Adrenal gland (tissue), 12 donors: ENCODE data around the gene THSD4. TPM values are rescaled to one million over a fixed set of nuclear protein-coding genes. Genes with fewer than 3 reads are reported as not detected.
"Not testable (repeated sequence)": the region's sequence is repeated elsewhere in the genome, so short reads cannot be mapped to it uniquely, and the experiment has no call there.

Experiments used
- DNase-seq, 7 donors: peaks; one replicate each; pipeline ENCODE4 v3.0.0-alpha.2; 2019 to 2020
- H3K27ac ChIP-seq, 5 donors: fragments of 200-600 bp; sonication (generic) in 4 of 5; 1 replicate in 3 of 5; 2 replicates in 2 of 5; pipeline versions ENCODE4 v1.5.1 to v1.8.0; 2016 to 2020; ENCODE audit warnings: mild to moderate bottlenecking in 1 of 5
- H3K27me3 ChIP-seq: fragments of 200-600 bp; 2 replicates; pipeline ENCODE4 v1.8.0; 2021
- H3K36me3 ChIP-seq, 2 donors: fragments of 200-600 bp; replicated peaks in 1 of 2; 1 replicate in 1 of 2; 2 replicates in 1 of 2; pipeline versions ENCODE4 v1.5.1 to v1.8.0; 2018 to 2022
- H3K4me1 ChIP-seq, 2 donors: fragments of 200-600 bp; replicated peaks in 1 of 2; 1 replicate in 1 of 2; 2 replicates in 1 of 2; pipeline versions ENCODE4 v1.5.1 to v1.8.0; 2018 to 2021
- H3K4me3 ChIP-seq, 4 donors: fragments of 200-600 bp; sonication (generic) in 3 of 4; one replicate each; pipeline ENCODE4 v1.5.1; 2016 to 2018
- H3K9me3 ChIP-seq, 3 donors: fragments of 200-600 bp; sonication (generic) in 1 of 3; replicated peaks in 1 of 3; 1 replicate in 2 of 3; 2 replicates in 1 of 3; pipeline versions ENCODE4 v1.5.1 to v1.8.0; 2016 to 2021
- POLR2A ChIP-seq, 2 donors: fragments of 450-650 bp; IDR thresholded peaks; one replicate each; pipeline ENCODE4 v1.6.1; 2017; ENCODE audit warnings: antibody characterized with exemption in 2 of 2, mild to moderate bottlenecking in 2 of 2, moderate library complexity in 1 of 2
- WGBS, 4 donors: extraction: QIAGEN DNeasy Blood & Tissue Kit in 2 of 4; methylation state at CpG; one replicate each; pipeline versions ENCODE4 v1.1.5 to v1.1.7; 2013 to 2017; 5-methylcytosine and 5-hydroxymethylcytosine counted together
- intact Hi-C, 2 donors: fragments of 100-400 bp; cut with DNase I; formaldehyde crosslinking; loops; one replicate each; pipeline versions ENCODE4 v1.14.1 to v1.15.0; 2022 to 2023
- polyA plus RNA-seq, 3 donors: library from polyadenylated mRNA; stranded (reverse); fragments of 200-250 nt in 2 of 3; fragments of 350-450 nt in 1 of 3; fragmentation: Illumina TruSeq in 1 of 3; extraction: RNeasy Lipid Tissue Mini Kit (QIAGEN cat#74804) in 1 of 3; gene quantifications; one replicate each; pipeline ENCODE4 v1.2.3, GENCODE V29; 2013 to 2014
- total RNA-seq, 9 donors: library from RNA; depleted of rRNA in 4 of 9; stranded (reverse); fragments of >200 nt in 4 of 9; fragments of 120-200 nt in 1 of 9; fragmentation: NEBNext Ultra II Directional in 1 of 9; extraction: Animal tissue kit (Norgen Biotek cat#: 25700) in 1 of 9; gene quantifications; one replicate each; pipeline versions ENCODE4 v1.1.0 to v1.2.4, GENCODE V29; 2013 to 2023
- TF ChIP-seq, protein P1 (sequence below), 6 experiments: fragments of 450-650 bp in 4 of 6; fragments of 200-600 bp in 2 of 6; sonication (generic) in 1 of 6; IDR thresholded peaks; 1 replicate in 5 of 6; 2 replicates in 1 of 6; pipeline versions ENCODE4 v1.5.1 to v1.8.0; 2016 to 2021; ENCODE audit warnings: antibody characterized with exemption in 6 of 6, mild to moderate bottlenecking in 2 of 6, moderate library complexity in 1 of 6
- donor health status: healthy with polysubstance abuse.
- donor health status: Bipolar disorder and iron deficiency.
- donor health status: DM: yes; HTN: yes; CAD: no.
- donor health status: DM: no; HTN: no; CAD: no.
- donor health status: DM: no; HTN: no; CAD: no.
- donor health status: DM: yes; HTN: yes; CAD: no.

Gene THSD4
- total and polyA plus RNA-seq, 12 donors: 5.3 to 53.2 (median 23.2) TPM

DNA sequence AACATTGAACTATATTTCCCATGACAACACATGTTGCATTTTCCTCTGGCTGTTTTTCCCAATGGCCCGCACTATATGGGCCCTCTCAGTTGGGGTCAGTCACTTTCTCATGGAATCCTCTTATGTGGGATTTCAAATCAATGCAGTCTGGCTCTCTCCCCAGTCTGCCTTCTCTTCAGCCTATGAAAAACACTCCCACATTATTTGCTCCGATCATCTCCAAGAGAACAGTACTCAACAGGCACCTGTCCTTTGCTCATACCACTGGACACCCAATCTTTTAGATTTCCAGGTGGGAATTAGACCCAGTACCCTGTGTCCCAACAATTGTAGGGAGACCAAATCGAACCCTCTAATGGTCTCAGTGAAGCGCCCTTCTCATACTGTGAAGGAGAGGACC lies 251.3 kb downstream of the THSD4 start:
- H3K4me1 ChIP-seq: no peaks in the 10 kb centered on the region
- WGBS, 4 donors: 89 to 94% (median 92%) methylated on average over 4 of the region's 4 CpGs
- TF ChIP-seq, protein P1, sequence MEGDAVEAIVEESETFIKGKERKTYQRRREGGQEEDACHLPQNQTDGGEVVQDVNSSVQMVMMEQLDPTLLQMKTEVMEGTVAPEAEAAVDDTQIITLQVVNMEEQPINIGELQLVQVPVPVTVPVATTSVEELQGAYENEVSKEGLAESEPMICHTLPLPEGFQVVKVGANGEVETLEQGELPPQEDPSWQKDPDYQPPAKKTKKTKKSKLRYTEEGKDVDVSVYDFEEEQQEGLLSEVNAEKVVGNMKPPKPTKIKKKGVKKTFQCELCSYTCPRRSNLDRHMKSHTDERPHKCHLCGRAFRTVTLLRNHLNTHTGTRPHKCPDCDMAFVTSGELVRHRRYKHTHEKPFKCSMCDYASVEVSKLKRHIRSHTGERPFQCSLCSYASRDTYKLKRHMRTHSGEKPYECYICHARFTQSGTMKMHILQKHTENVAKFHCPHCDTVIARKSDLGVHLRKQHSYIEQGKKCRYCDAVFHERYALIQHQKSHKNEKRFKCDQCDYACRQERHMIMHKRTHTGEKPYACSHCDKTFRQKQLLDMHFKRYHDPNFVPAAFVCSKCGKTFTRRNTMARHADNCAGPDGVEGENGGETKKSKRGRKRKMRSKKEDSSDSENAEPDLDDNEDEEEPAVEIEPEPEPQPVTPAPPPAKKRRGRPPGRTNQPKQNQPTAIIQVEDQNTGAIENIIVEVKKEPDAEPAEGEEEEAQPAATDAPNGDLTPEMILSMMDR (IDR thresholded peaks at IDR 0.05): no peak
- TF ChIP-seq POLR2A (IDR thresholded peaks at IDR 0.05): no peak
- no peak overlapping the region for H3K4me3 ChIP-seq
- DNase-seq: no peak
- H3K27ac ChIP-seq: no peak overlapping the region
- H3K36me3 ChIP-seq: no peaks in the 10 kb centered on the region
- no peaks in the 10 kb centered on the region for H3K27me3 ChIP-seq
- intact Hi-C loops: no loop called here
- no peaks in the 10 kb centered on the region for H3K9me3 ChIP-seq

DNA sequence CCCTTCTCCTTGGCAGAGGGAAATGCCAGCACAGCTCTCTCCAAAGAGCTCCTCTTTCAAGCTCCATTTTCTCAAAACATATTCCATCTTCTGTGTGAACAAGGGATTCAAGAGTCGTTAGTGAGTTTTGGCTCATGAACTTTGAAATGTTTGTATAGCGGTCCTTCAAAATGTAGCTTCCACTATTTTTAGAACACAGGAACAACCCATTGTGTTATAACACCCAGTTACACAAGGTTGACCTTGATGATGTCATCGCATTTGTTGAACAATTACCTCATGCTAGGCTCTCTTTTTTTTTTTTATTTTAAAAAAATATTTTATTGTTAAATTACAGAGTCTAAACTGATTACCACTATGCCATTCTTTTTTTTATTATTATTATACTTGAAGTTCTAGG lies 251.7 kb downstream of the THSD4 start:
- 44 to 54% (median 50%) methylated on average over 3 of the region's 3 CpGs for WGBS, 4 donors
- no peaks in the 10 kb centered on the region for H3K27me3 ChIP-seq

DNA sequence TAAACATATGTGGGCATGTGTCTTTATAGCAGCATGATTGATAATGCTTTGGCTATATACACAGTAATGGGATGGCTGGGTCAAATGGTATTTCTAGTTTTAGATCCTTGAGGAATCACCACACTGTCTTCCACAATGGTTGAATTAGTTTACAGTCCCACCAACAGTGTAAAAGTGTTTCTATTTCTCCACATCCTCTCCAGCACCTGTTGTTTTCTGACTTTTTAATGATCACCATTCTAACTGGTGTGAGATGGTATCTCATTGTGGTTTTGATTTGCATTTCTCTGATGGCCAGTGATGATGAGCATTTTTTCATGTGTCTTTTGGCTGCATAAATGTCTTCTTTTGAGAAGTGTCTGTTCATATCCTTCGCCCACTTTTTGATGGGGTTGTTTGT lies 252.5 kb downstream of the THSD4 start:
- H3K36me3 ChIP-seq, DNase-seq, H3K4me1 ChIP-seq, H3K27ac ChIP-seq, H3K4me3 ChIP-seq, intact Hi-C loops, H3K27me3 ChIP-seq, H3K9me3 ChIP-seq: not testable (repeated sequence)
- 100% methylated on average over 1 of the region's 1 CpG; no CpG with 5 or more reads in 3 of the 4 donors for WGBS, 4 donors

More for the DNA sequence above, 251.7 kb downstream of the THSD4 start:
- intact Hi-C loops: no loop called here
- no peak overlapping the region for H3K4me3 ChIP-seq
- TF ChIP-seq, protein P1 (IDR thresholded peaks at IDR 0.05): no peak
- TF ChIP-seq POLR2A (IDR thresholded peaks at IDR 0.05): no peak
- no peaks in the 10 kb centered on the region for H3K4me1 ChIP-seq
- H3K9me3 ChIP-seq: no peaks in the 10 kb centered on the region
- DNase-seq: no peak
- no peaks in the 10 kb centered on the region for H3K36me3 ChIP-seq
- no peak overlapping the region for H3K27ac ChIP-seq

DNA sequence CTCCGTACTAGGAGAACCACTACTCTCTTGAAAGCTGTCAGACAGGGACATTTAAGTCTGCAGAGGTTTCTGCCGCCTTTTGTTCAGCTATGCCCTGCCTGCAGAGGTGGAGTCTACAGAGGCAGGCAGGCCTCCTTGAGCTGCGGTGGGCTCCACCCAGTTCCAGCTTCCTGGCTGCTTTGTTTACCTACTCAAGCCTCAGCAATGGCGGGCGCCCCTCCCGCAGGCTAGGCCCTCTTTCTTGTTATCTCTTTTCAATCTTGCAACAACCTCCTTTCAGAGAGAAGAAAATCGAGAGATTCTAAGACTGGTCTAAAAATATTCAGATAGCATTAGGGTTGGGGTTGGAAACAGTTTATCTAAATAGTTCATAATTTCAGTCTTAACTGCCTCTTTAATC lies 257.5 kb downstream of the THSD4 start:
- H3K9me3 ChIP-seq, DNase-seq, H3K27me3 ChIP-seq, H3K36me3 ChIP-seq, H3K4me3 ChIP-seq, H3K27ac ChIP-seq, intact Hi-C loops: not testable (repeated sequence)
- peaks cover 2 to 10% of the 10 kb centered on the region in 2 donors for H3K4me1 ChIP-seq
- 58 to 72% (median 61%) methylated on average over 7 of the region's 7 CpGs for WGBS, 4 donors

DNA sequence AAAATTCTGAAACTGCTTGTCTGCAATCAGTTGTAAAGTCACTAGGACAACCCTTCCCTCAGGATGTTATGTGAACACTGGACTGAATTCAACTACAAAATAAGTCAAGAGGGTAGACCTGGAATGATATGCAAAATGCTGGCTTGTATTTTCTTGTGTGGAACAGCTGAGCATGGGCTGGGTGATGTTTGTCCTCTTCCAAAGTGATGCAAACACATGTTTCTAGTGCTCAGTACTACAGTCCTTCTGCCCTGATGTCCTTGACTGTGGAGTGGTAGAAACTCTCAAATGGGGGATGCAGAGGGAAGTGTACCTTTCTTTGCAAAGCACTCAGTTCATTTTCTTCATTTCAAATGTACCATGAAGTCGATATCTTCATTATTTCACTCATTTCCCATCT lies 258.6 kb downstream of the THSD4 start:
- Histone ChIP-seq H3K27me3 (no peaks in the 10 kb centered on the region), H3K9me3 (no peaks in the 10 kb centered on the region), H3K4me1 (peaks cover 2 to 10% of the 10 kb centered on the region in 2 donors), H3K4me3 (no peak overlapping the region), H3K36me3 (no peaks in the 10 kb centered on the region), H3K27ac (no peak overlapping the region)
- 77 to 100% (median 86%) methylated on average over 1 of the region's 1 CpG for WGBS, 4 donors
- TF ChIP-seq POLR2A (IDR thresholded peaks at IDR 0.05): no peak
- TF ChIP-seq, protein P1 (IDR thresholded peaks at IDR 0.05): no peak
- DNase-seq: no peak
- intact Hi-C loops: no loop called here
